ENCODE data around the gene REN. TPM values are rescaled to one million over a fixed set of nuclear protein-coding genes. Genes with fewer than 3 reads are reported as not detected.
A peak's percentile ranks its signal among the peaks of the same experiment; 100 is the strongest.

REN gene
- total RNA-seq, 2 donors from 2014 or later = not detected

GRCh38 chr1:204125759-204126351 is 40.3 kb downstream of the REN start:
- no peak for ATAC-seq (replicated peaks)
- Mint-ChIP-seq H3K27ac (no peak overlapping the region), H3K4me3 (no peak overlapping the region), H3K4me1 (peaks cover 11% of the 10 kb centered on the region), H3K27me3 (no peaks in the 10 kb centered on the region), H3K9me3 (no peaks in the 10 kb centered on the region), H3K36me3 (ENCODE audit: low read depth) (no peaks in the 10 kb centered on the region)

- no peak for ATAC-seq (replicated peaks)
- Mint-ChIP-seq H3K4me3 (no peak overlapping the region), H3K27me3 (no peaks in the 10 kb centered on the region), H3K27ac (no peak overlapping the region), H3K9me3 (no peaks in the 10 kb centered on the region), H3K36me3 (ENCODE audit: low read depth) (no peaks in the 10 kb centered on the region), H3K4me1 (peaks cover 11% of the 10 kb centered on the region)
Observed at GRCh38 chr1:204124639-204125038, 41.5 kb downstream of the REN start.

GRCh38 chr1:204123376-204123775 is 42.8 kb downstream of the REN start:
- H3K4me3 Mint-ChIP-seq = no peak overlapping the region
- H3K36me3 Mint-ChIP-seq (ENCODE audit: low read depth) = no peaks in the 10 kb centered on the region
- H3K27me3 Mint-ChIP-seq = no peaks in the 10 kb centered on the region
- no peaks in the 10 kb centered on the region for H3K9me3 Mint-ChIP-seq
- H3K27ac Mint-ChIP-seq = no peak overlapping the region
- peak; percentile 44 for ATAC-seq (replicated peaks)
- peaks cover 7% of the 10 kb centered on the region for H3K4me1 Mint-ChIP-seq

- Mint-ChIP-seq H3K9me3 (no peaks in the 10 kb centered on the region), H3K4me3 (no peak overlapping the region), H3K36me3 (ENCODE audit: low read depth) (no peaks in the 10 kb centered on the region), H3K27ac (no peak overlapping the region), H3K27me3 (no peaks in the 10 kb centered on the region), H3K4me1 (no peaks in the 10 kb centered on the region)
- ATAC-seq (replicated peaks) = no peak
Observed at GRCh38 chr1:204121840-204122555, 44.1 kb downstream of the REN start.

- no peaks in the 10 kb centered on the region for H3K36me3 Mint-ChIP-seq (ENCODE audit: low read depth)
- no peaks in the 10 kb centered on the region for H3K4me1 Mint-ChIP-seq
- no peak for ATAC-seq (replicated peaks)
- no peaks in the 10 kb centered on the region for H3K27me3 Mint-ChIP-seq
- H3K27ac Mint-ChIP-seq = no peak overlapping the region
- no peak overlapping the region for H3K4me3 Mint-ChIP-seq
- H3K9me3 Mint-ChIP-seq = no peaks in the 10 kb centered on the region
Observed at GRCh38 chr1:204116539-204116938, 49.6 kb downstream of the REN start.

GRCh38 chr1:204115116-204115515 is 51.0 kb downstream of the REN start:
- Mint-ChIP-seq H3K4me3 (no peak overlapping the region), H3K27me3 (no peaks in the 10 kb centered on the region), H3K9me3 (no peaks in the 10 kb centered on the region), H3K36me3 (ENCODE audit: low read depth) (no peaks in the 10 kb centered on the region), H3K27ac (no peak overlapping the region), H3K4me1 (no peaks in the 10 kb centered on the region)
- ATAC-seq (replicated peaks) = no peak

- H3K27me3 Mint-ChIP-seq = no peaks in the 10 kb centered on the region
- no peak for ATAC-seq (replicated peaks)
- H3K36me3 Mint-ChIP-seq (ENCODE audit: low read depth) = no peaks in the 10 kb centered on the region
- H3K4me3 Mint-ChIP-seq = no peak overlapping the region
- no peaks in the 10 kb centered on the region for H3K9me3 Mint-ChIP-seq
- peak overlapping the region; percentile 58 for H3K27ac Mint-ChIP-seq
- no peaks in the 10 kb centered on the region for H3K4me1 Mint-ChIP-seq
Observed at GRCh38 chr1:204114606-204115005, 51.5 kb downstream of the REN start.

GRCh38 chr1:204113896-204114295 is 52.2 kb downstream of the REN start:
- Mint-ChIP-seq H3K27ac (peak overlapping the region; percentile 58), H3K9me3 (no peaks in the 10 kb centered on the region), H3K4me3 (no peak overlapping the region), H3K36me3 (ENCODE audit: low read depth) (no peaks in the 10 kb centered on the region), H3K27me3 (no peaks in the 10 kb centered on the region), H3K4me1 (no peaks in the 10 kb centered on the region)
- no peak for ATAC-seq (replicated peaks)

GRCh38 chr1:204112876-204113730 is 53.0 kb downstream of the REN start:
- Mint-ChIP-seq H3K27ac (peak overlapping the region; percentile 58), H3K4me3 (no peak overlapping the region), H3K9me3 (no peaks in the 10 kb centered on the region), H3K4me1 (no peaks in the 10 kb centered on the region), H3K36me3 (ENCODE audit: low read depth) (no peaks in the 10 kb centered on the region), H3K27me3 (no peaks in the 10 kb centered on the region)
- no peak for ATAC-seq (replicated peaks)

- Mint-ChIP-seq H3K36me3 (ENCODE audit: low read depth) (no peaks in the 10 kb centered on the region), H3K27me3 (no peaks in the 10 kb centered on the region), H3K4me1 (no peaks in the 10 kb centered on the region), H3K9me3 (no peaks in the 10 kb centered on the region), H3K4me3 (no peak overlapping the region), H3K27ac (no peak overlapping the region)
- no peak for ATAC-seq (replicated peaks)
Observed at GRCh38 chr1:204110894-204111633, 55.1 kb downstream of the REN start.

- Mint-ChIP-seq H3K4me3 (no peak overlapping the region), H3K4me1 (peaks cover 8% of the 10 kb centered on the region), H3K27me3 (no peaks in the 10 kb centered on the region), H3K9me3 (no peaks in the 10 kb centered on the region), H3K27ac (peak overlapping the region; percentile 58), H3K36me3 (ENCODE audit: low read depth) (no peaks in the 10 kb centered on the region)
- no peak for ATAC-seq (replicated peaks)
Observed at GRCh38 chr1:204108312-204109141, 57.6 kb downstream of the REN start.

- ATAC-seq (replicated peaks) = no peak
- Mint-ChIP-seq H3K27ac (no peak overlapping the region), H3K9me3 (no peaks in the 10 kb centered on the region), H3K4me3 (no peak overlapping the region), H3K27me3 (no peaks in the 10 kb centered on the region), H3K36me3 (ENCODE audit: low read depth) (no peaks in the 10 kb centered on the region), H3K4me1 (peaks cover 11% of the 10 kb centered on the region)
Observed at GRCh38 chr1:204107892-204108291, 58.2 kb downstream of the REN start.

- Mint-ChIP-seq H3K27ac (no peak overlapping the region), H3K4me1 (peaks cover 19% of the 10 kb centered on the region), H3K4me3 (no peak overlapping the region), H3K9me3 (no peaks in the 10 kb centered on the region), H3K36me3 (ENCODE audit: low read depth) (no peaks in the 10 kb centered on the region), H3K27me3 (no peaks in the 10 kb centered on the region)
- ATAC-seq (replicated peaks) = no peak
Observed at GRCh38 chr1:204106825-204107224, 59.3 kb downstream of the REN start.

- no peaks in the 10 kb centered on the region for H3K36me3 Mint-ChIP-seq (ENCODE audit: low read depth)
- peaks cover 19% of the 10 kb centered on the region for H3K4me1 Mint-ChIP-seq
- ATAC-seq (replicated peaks) = no peak
- no peaks in the 10 kb centered on the region for H3K27me3 Mint-ChIP-seq
- peak overlapping the region; percentile 61 for H3K4me3 Mint-ChIP-seq
- peak overlapping the region; percentile 88 for H3K27ac Mint-ChIP-seq
- H3K9me3 Mint-ChIP-seq = no peaks in the 10 kb centered on the region
Observed at GRCh38 chr1:204105131-204105515, 61.0 kb downstream of the REN start.

Data from activated T-helper 17 cell treated with anti-CD3 and anti-CD28 coated beads, Interleukin-2, amount 50 U/mL, for 72 hours (primary cell).